Measurements from ENCODE around the gene PDE4D. TPM values are rescaled to one million over a fixed set of nuclear protein-coding genes. Genes with fewer than 3 reads are reported as not detected.

Gene PDE4D
- total and polyA plus RNA-seq, 4 donors = 12.8 to 167 (median 44.5) TPM

DNA sequence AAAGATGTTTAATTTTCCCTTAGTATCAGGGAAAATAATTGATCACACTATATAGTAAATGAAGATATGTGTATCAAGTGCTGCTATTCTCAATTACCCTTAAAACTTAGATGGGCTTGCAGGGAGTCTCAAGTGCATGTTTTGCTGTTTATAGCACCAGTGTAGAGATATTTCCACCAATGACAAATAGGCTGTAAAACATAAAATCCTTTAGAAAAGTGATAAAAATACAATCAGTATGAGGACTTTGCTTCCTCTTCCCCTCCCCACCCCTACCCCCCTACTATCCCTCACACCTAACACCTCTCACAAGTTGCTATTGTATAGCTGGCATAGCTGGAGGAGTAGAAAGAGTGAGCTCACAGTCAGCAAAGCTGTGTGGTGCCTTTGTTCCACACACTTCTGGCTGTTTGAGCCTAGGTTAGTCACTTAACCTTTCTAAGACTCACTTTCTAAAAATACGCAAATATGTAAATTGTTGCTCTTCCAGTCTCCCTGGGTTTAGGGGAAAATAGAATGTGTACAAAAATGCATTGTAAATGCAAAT is 93.1 kb downstream of the PDE4D start:
- DNase-seq (no peak), ATAC-seq (ENCODE audit: insufficient read depth, low FRiP score) (no peak)
- H3K4me1 ChIP-seq (ENCODE audit: control insufficient read depth in 5 of 5, insufficient read depth in 5 of 5, low read length in 5 of 5) = peaks cover 2 to 28% (median 13%) of the 10 kb centered on the region in 5 donors
- no peak overlapping the region for H3K27ac ChIP-seq (ENCODE audit: low read depth in 1 of 2, low read length in 1 of 2)
- H3K27me3 ChIP-seq (ENCODE audit: control insufficient read depth in 3 of 3, insufficient read depth in 3 of 3, low read length in 2 of 3) = no peaks in the 10 kb centered on the region
- no peak overlapping the region for H3K9ac ChIP-seq (ENCODE audit: insufficient read depth in 1 of 2, low read length in 2 of 2)
- no peaks in the 10 kb centered on the region for H3K9me3 ChIP-seq (ENCODE audit: control insufficient read depth in 4 of 4, insufficient read depth in 3 of 4, low read length in 3 of 4)
- WGBS, 2 donors = 91 to 97% methylated on average over 1 of the region's 1 CpG
- no peaks in the 10 kb centered on the region for H3K36me3 ChIP-seq (ENCODE audit: control insufficient read depth in 4 of 4, insufficient read depth in 4 of 4, low read length in 4 of 4)
- TF ChIP-seq CTCF (IDR thresholded peaks at IDR 0.05; ENCODE audit: control extremely low read depth, extremely low read depth) = no peak
- no peak overlapping the region for H3K4me3 ChIP-seq

GRCh38 chr5:59799668-59800346 is 93.7 kb downstream of the PDE4D start:
- Histone ChIP-seq H3K36me3 (ENCODE audit: control insufficient read depth in 4 of 4, insufficient read depth in 4 of 4, low read length in 4 of 4) (no peaks in the 10 kb centered on the region), H3K27me3 (ENCODE audit: control insufficient read depth in 3 of 3, insufficient read depth in 3 of 3, low read length in 2 of 3) (no peaks in the 10 kb centered on the region), H3K9ac (ENCODE audit: insufficient read depth in 1 of 2, low read length in 2 of 2) (peak overlapping the region in 1 of 2 donors; percentile 2), H3K4me1 (ENCODE audit: control insufficient read depth in 5 of 5, insufficient read depth in 5 of 5, low read length in 5 of 5) (peaks cover 2 to 28% (median 13%) of the 10 kb centered on the region in 5 donors), H3K9me3 (ENCODE audit: control insufficient read depth in 4 of 4, insufficient read depth in 3 of 4, low read length in 3 of 4) (no peaks in the 10 kb centered on the region), H3K4me3 (no peak overlapping the region), H3K27ac (ENCODE audit: low read depth in 1 of 2, low read length in 1 of 2) (peak overlapping the region in 1 of 2 donors; percentile 6)
- WGBS, 2 donors = 21 to 27% methylated on average over 6 of the region's 6 CpGs
- peak; percentile 30 to 85 (median 83) for DNase-seq
- peak; percentile 73 for ATAC-seq (ENCODE audit: insufficient read depth, low FRiP score)
- peak; percentile 66 for TF ChIP-seq CTCF (IDR thresholded peaks at IDR 0.05; ENCODE audit: control extremely low read depth, extremely low read depth)

DNA sequence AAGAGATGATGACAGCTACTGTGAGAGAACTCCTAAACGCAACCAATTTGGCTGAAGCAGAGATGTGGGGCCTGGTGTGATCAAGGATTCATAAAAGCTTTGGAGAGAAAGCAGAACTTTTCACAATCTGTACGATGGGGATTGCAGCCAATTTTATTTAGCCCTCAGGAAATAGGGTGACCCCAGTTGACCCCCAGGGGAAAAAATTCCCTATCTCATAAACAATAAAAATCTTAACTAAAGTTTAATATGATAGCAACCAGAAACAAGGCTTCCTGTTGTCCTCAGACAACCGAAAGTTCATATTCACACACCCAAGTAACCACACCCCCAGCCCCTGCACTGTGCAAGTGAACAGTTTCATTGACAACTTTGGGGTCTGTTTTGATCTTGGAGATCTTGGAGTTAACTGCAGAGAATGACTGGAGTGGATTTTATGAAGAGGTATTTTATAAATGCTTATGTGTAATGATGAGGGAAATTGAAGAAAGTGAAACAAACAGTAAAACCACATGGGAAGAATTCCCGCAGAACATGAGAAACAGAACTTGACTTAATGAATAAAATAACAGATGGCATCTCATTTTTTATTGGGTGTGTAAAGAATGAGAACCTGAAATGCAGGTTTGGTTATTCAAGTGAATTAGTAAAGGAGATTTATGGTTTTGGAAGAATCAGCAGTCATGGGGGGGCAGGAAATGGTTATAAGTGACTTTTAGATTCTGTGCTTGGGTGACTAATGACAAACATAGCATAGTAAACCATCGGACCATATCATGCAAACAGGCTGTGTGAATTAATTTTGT is 94.5 kb downstream of the PDE4D start:
- Histone ChIP-seq H3K9me3 (ENCODE audit: control insufficient read depth in 4 of 4, insufficient read depth in 3 of 4, low read length in 3 of 4) (no peaks in the 10 kb centered on the region), H3K9ac (ENCODE audit: insufficient read depth in 1 of 2, low read length in 2 of 2) (peak overlapping the region in 1 of 2 donors; percentile 40), H3K27me3 (ENCODE audit: control insufficient read depth in 3 of 3, insufficient read depth in 3 of 3, low read length in 2 of 3) (no peaks in the 10 kb centered on the region), H3K4me3 (no peak overlapping the region), H3K27ac (ENCODE audit: low read depth in 1 of 2, low read length in 1 of 2) (peak overlapping the region in 1 of 2 donors; percentile 42), H3K4me1 (ENCODE audit: control insufficient read depth in 5 of 5, insufficient read depth in 5 of 5, low read length in 5 of 5) (peaks cover 2 to 28% (median 13%) of the 10 kb centered on the region in 5 donors), H3K36me3 (ENCODE audit: control insufficient read depth in 4 of 4, insufficient read depth in 4 of 4, low read length in 4 of 4) (no peaks in the 10 kb centered on the region)
- ATAC-seq (ENCODE audit: insufficient read depth, low FRiP score) = peak; percentile 35
- 28 to 34% methylated on average over 5 of the region's 5 CpGs for WGBS, 2 donors
- DNase-seq = peak in 2 of 3 donors; percentile 61 to 75
- TF ChIP-seq CTCF (IDR thresholded peaks at IDR 0.05; ENCODE audit: control extremely low read depth, extremely low read depth) = no peak

All from lung (tissue), 12 donors.